ENCODE results near the gene PCSK2.
A peak's percentile ranks its signal among the peaks of the same experiment; 100 is the strongest.

PCSK2 gene

GRCh38 chr20:17406051-17406590 is 179.3 kb downstream of the PCSK2 start:
- DNase-seq = no peak

- DNase-seq = no peak
Observed at GRCh38 chr20:17407550-17407949, 180.7 kb downstream of the PCSK2 start.

- DNase-seq = no peak
Observed at GRCh38 chr20:17417225-17417624, 190.4 kb downstream of the PCSK2 start.

GRCh38 chr20:17418737-17419136 is 191.9 kb downstream of the PCSK2 start:
- no peak for DNase-seq

GRCh38 chr20:17419479-17420041 is 192.7 kb downstream of the PCSK2 start:
- no peak for DNase-seq

GRCh38 chr20:17421493-17421892 is 194.7 kb downstream of the PCSK2 start:
- DNase-seq = no peak

- no peak for DNase-seq
Observed at GRCh38 chr20:17423782-17424181, 196.9 kb downstream of the PCSK2 start.

GRCh38 chr20:17427638-17428037 is 200.8 kb downstream of the PCSK2 start:
- DNase-seq = no peak

- no peak for DNase-seq
Observed at GRCh38 chr20:17430125-17430950, 203.5 kb downstream of the PCSK2 start.

GRCh38 chr20:17431621-17432364 is 205.0 kb downstream of the PCSK2 start:
- peak; percentile 75 for DNase-seq

GRCh38 chr20:17436664-17437063 is 209.8 kb downstream of the PCSK2 start:
- DNase-seq = no peak

- DNase-seq = no peak
Observed at GRCh38 chr20:17437251-17437650, 210.4 kb downstream of the PCSK2 start.

GRCh38 chr20:17438436-17439039 is 211.7 kb downstream of the PCSK2 start:
- DNase-seq = no peak

GRCh38 chr20:17439616-17440296 is 212.9 kb downstream of the PCSK2 start:
- no peak for DNase-seq

GRCh38 chr20:17441745-17442144 is 214.9 kb downstream of the PCSK2 start:
- DNase-seq = no peak

- no peak for DNase-seq
Observed at GRCh38 chr20:17442588-17442987, 215.7 kb downstream of the PCSK2 start.

- no peak for DNase-seq
Observed at GRCh38 chr20:17443131-17443858, 216.5 kb downstream of the PCSK2 start.

GRCh38 chr20:17444091-17444490 is 217.3 kb downstream of the PCSK2 start:
- no peak for DNase-seq

GRCh38 chr20:17445543-17445942 is 218.7 kb downstream of the PCSK2 start:
- DNase-seq = no peak

GRCh38 chr20:17446171-17446570 is 219.3 kb downstream of the PCSK2 start:
- DNase-seq = no peak

- DNase-seq = no peak
Observed at GRCh38 chr20:17448071-17448470, 221.2 kb downstream of the PCSK2 start.

- DNase-seq = no peak
Observed at GRCh38 chr20:17449031-17449430, 222.2 kb downstream of the PCSK2 start.
